Measurements from ENCODE around the gene ROR1.
A peak's percentile ranks its signal among the peaks of the same experiment; 100 is the strongest.

ROR1 gene

DNA sequence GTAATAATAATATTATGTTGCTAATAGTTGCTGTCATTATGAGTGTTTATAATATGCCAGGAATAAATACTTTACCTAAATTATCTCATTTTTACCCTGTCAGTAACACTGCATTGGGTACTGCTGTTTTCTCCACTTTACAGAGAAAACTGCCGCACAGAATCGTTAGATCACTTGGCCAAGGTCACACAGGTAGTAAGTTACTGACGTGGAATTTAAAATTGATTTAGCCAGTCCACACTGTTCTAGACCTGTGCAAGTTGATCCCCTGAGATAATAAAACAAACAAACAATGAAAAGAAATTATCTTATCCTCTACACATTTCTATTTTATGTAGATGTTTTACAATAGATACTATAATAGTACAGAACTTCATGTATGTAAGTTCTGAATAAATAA is 174.1 kb downstream of the ROR1 start:
- whole genome bisulfite sequencing, result 100% methylated on average over 2 of the region's 3 CpGs
- Histone ChIP-seq H4K8ac (ENCODE audit: low read length) (no peak overlapping the region), H3K9ac (ENCODE audit: low read length) (no peak overlapping the region), H3K27ac (ENCODE audit: low read length, poor library complexity, severe bottlenecking) (no peak overlapping the region), H3K4ac (ENCODE audit: low read depth in 1 of 2, low read length in 2 of 2) (no peak overlapping the region), H3K27me3 (ENCODE audit: control insufficient read depth in 1 of 2, insufficient read depth in 1 of 2, low read length in 2 of 2) (no peaks in the 10 kb centered on the region), H2BK12ac (ENCODE audit: low read length in 2 of 2) (no peak overlapping the region), H2BK5ac (ENCODE audit: low read depth, low read length, poor library complexity, severe bottlenecking) (no peak overlapping the region), H3K23ac (ENCODE audit: low read length in 2 of 2) (no peak overlapping the region), H3K4me3 (ENCODE audit: insufficient read depth in 1 of 2, low read depth in 1 of 2, low read length in 2 of 2) (no peak overlapping the region), H3K36me3 (ENCODE audit: control insufficient read depth in 1 of 2, insufficient read depth in 2 of 2, low read depth in 1 of 2, low read length in 2 of 2) (peaks cover 0 to 2% of the 10 kb centered on the region in 2 experiments), H2BK120ac (ENCODE audit: low read depth, low read length) (no peak overlapping the region), H3K14ac (ENCODE audit: low read length in 2 of 2) (no peak overlapping the region), H2AFZ (ENCODE audit: low read depth, low read length) (no peak overlapping the region), H3K79me1 (replicated peaks; ENCODE audit: low read length, poor library complexity, severe bottlenecking) (peaks cover 7% of the 10 kb centered on the region), H3K9me3 (ENCODE audit: control insufficient read depth, low read length) (no peaks in the 10 kb centered on the region), H3K4me1 (ENCODE audit: control insufficient read depth, insufficient read depth, low read depth, low read length) (peaks cover 4% of the 10 kb centered on the region), H2BK15ac (ENCODE audit: low read depth, poor library complexity, severe bottlenecking) (no peak overlapping the region), H2AK5ac (ENCODE audit: low read length, severe bottlenecking) (no peak overlapping the region), H3K4me2 (ENCODE audit: low read length, poor library complexity, severe bottlenecking) (no peak overlapping the region), H3K18ac (ENCODE audit: low read depth in 1 of 2, low read length in 2 of 2) (no peak overlapping the region), H4K91ac (ENCODE audit: low read length) (no peak overlapping the region)
- no peak for DNase-seq

- H3K4ac ChIP-seq (ENCODE audit: low read depth in 1 of 2, low read length in 2 of 2), result no peak overlapping the region
- WGBS, result 77% methylated on average over 3 of the region's 3 CpGs
- peak; percentile 50 for DNase-seq
- H4K91ac ChIP-seq (ENCODE audit: low read length), result no peak overlapping the region
- peaks cover 18% of the 10 kb centered on the region for H3K9me3 ChIP-seq (ENCODE audit: control insufficient read depth, low read length)
- H2BK120ac ChIP-seq (ENCODE audit: low read depth, low read length), result no peak overlapping the region
- H3K4me3 ChIP-seq (ENCODE audit: insufficient read depth in 1 of 2, low read depth in 1 of 2, low read length in 2 of 2), result peak overlapping the region in 1 of 2 experiments; percentile 25
- no peak overlapping the region for H3K4me2 ChIP-seq (ENCODE audit: low read length, poor library complexity, severe bottlenecking)
- H2BK12ac ChIP-seq (ENCODE audit: low read length in 2 of 2), result no peak overlapping the region
- no peak overlapping the region for H2AFZ ChIP-seq (ENCODE audit: low read depth, low read length)
- no peaks in the 10 kb centered on the region for H3K27me3 ChIP-seq (ENCODE audit: control insufficient read depth in 1 of 2, insufficient read depth in 1 of 2, low read length in 2 of 2)
- no peak overlapping the region for H3K27ac ChIP-seq (ENCODE audit: low read length, poor library complexity, severe bottlenecking)
- no peak overlapping the region for H3K14ac ChIP-seq (ENCODE audit: low read length in 2 of 2)
- H2BK15ac ChIP-seq (ENCODE audit: low read depth, poor library complexity, severe bottlenecking), result no peak overlapping the region
- peaks cover 4% of the 10 kb centered on the region for H3K4me1 ChIP-seq (ENCODE audit: control insufficient read depth, insufficient read depth, low read depth, low read length)
- H2BK5ac ChIP-seq (ENCODE audit: low read depth, low read length, poor library complexity, severe bottlenecking), result no peak overlapping the region
- no peak overlapping the region for H3K18ac ChIP-seq (ENCODE audit: low read depth in 1 of 2, low read length in 2 of 2)
- peaks cover 11% of the 10 kb centered on the region for H3K79me1 ChIP-seq (replicated peaks; ENCODE audit: low read length, poor library complexity, severe bottlenecking)
- no peak overlapping the region for H3K23ac ChIP-seq (ENCODE audit: low read length in 2 of 2)
- H4K8ac ChIP-seq (ENCODE audit: low read length), result no peak overlapping the region
- peak overlapping the region; percentile 58 for H3K9ac ChIP-seq (ENCODE audit: low read length)
- no peaks in the 10 kb centered on the region for H3K36me3 ChIP-seq (ENCODE audit: control insufficient read depth in 1 of 2, insufficient read depth in 2 of 2, low read depth in 1 of 2, low read length in 2 of 2)
- no peak overlapping the region for H2AK5ac ChIP-seq (ENCODE audit: low read length, severe bottlenecking)
Measured at GRCh38 chr1:63950023-63950422, 176.2 kb downstream of the ROR1 start.

DNA sequence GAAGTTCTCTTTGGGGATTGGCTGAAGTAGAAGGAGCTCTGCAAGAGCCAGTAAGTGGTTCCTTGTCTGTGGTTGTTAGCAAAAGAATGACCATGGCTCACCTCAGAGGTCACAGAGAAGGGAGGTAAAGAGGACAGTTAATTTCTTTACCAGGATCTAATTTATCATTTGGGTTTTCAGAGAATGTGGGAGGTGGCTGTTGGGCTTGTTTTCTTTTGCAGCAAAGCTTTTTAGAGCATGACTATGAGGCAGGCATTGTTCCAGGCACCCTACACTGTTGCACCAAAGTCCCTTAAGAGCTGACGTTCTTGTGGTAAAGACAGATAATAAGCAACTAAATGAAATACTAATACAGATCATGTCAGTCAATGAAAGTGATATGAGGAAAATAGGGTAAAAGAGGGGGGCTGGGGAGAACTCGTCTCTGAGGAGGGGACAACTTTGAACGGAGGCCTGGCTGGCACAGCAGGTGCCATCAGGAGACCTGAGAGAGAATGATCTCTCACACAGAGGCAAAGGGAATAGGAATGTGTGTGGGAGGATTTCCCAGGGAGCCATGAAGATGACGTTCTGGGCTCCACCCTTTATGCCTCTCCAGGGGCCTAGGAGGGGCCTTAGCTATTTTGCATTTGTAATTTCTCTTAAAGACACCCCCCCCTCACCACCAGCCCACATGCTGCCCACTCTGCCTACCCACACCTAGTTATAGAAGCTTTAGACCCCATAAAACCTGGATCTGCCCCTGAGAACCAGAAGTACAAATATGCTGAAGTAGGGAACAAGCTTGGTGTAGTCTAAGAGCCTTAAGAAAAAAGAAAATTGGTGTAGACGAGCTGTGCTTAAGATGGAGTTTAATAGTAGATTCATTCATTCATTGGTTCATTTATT is 177.5 kb downstream of the ROR1 start:
- H4K8ac ChIP-seq (ENCODE audit: low read length), result no peak overlapping the region
- H2BK12ac ChIP-seq (ENCODE audit: low read length in 2 of 2), result no peak overlapping the region
- H3K9me3 ChIP-seq (ENCODE audit: control insufficient read depth, low read length), result peaks cover 18% of the 10 kb centered on the region
- peaks cover 9% of the 10 kb centered on the region for H3K79me1 ChIP-seq (replicated peaks; ENCODE audit: low read length, poor library complexity, severe bottlenecking)
- DNase-seq, result no peak
- no peak overlapping the region for H3K4me2 ChIP-seq (ENCODE audit: low read length, poor library complexity, severe bottlenecking)
- H2AFZ ChIP-seq (ENCODE audit: low read depth, low read length), result no peak overlapping the region
- H2BK120ac ChIP-seq (ENCODE audit: low read depth, low read length), result no peak overlapping the region
- H3K27ac ChIP-seq (ENCODE audit: low read length, poor library complexity, severe bottlenecking), result no peak overlapping the region
- no peak overlapping the region for H4K91ac ChIP-seq (ENCODE audit: low read length)
- no peak overlapping the region for H3K14ac ChIP-seq (ENCODE audit: low read length in 2 of 2)
- H3K4ac ChIP-seq (ENCODE audit: low read depth in 1 of 2, low read length in 2 of 2), result no peak overlapping the region
- no peak overlapping the region for H2BK15ac ChIP-seq (ENCODE audit: low read depth, poor library complexity, severe bottlenecking)
- H3K9ac ChIP-seq (ENCODE audit: low read length), result peak overlapping the region; percentile 58
- H3K4me3 ChIP-seq (ENCODE audit: insufficient read depth in 1 of 2, low read depth in 1 of 2, low read length in 2 of 2), result peak overlapping the region in 1 of 2 experiments; percentile 1
- no peaks in the 10 kb centered on the region for H3K27me3 ChIP-seq (ENCODE audit: control insufficient read depth in 1 of 2, insufficient read depth in 1 of 2, low read length in 2 of 2)
- H3K18ac ChIP-seq (ENCODE audit: low read depth in 1 of 2, low read length in 2 of 2), result no peak overlapping the region
- no peak overlapping the region for H3K23ac ChIP-seq (ENCODE audit: low read length in 2 of 2)
- H3K4me1 ChIP-seq (ENCODE audit: control insufficient read depth, insufficient read depth, low read depth, low read length), result peaks cover 6% of the 10 kb centered on the region
- no peak overlapping the region for H2AK5ac ChIP-seq (ENCODE audit: low read length, severe bottlenecking)
- H3K36me3 ChIP-seq (ENCODE audit: control insufficient read depth in 1 of 2, insufficient read depth in 2 of 2, low read depth in 1 of 2, low read length in 2 of 2), result no peaks in the 10 kb centered on the region
- no peak overlapping the region for H2BK5ac ChIP-seq (ENCODE audit: low read depth, low read length, poor library complexity, severe bottlenecking)
- 85% methylated on average over 3 of the region's 5 CpGs for WGBS

- H4K8ac ChIP-seq (ENCODE audit: low read length), result no peak overlapping the region
- peaks cover 0 to 4% of the 10 kb centered on the region in 2 experiments for H3K36me3 ChIP-seq (ENCODE audit: control insufficient read depth in 1 of 2, insufficient read depth in 2 of 2, low read depth in 1 of 2, low read length in 2 of 2)
- H3K18ac ChIP-seq (ENCODE audit: low read depth in 1 of 2, low read length in 2 of 2), result no peak overlapping the region
- H3K9ac ChIP-seq (ENCODE audit: low read length), result no peak overlapping the region
- H3K79me1 ChIP-seq (replicated peaks; ENCODE audit: low read length, poor library complexity, severe bottlenecking), result peaks cover 10% of the 10 kb centered on the region
- H3K4me2 ChIP-seq (ENCODE audit: low read length, poor library complexity, severe bottlenecking), result no peak overlapping the region
- H2AK5ac ChIP-seq (ENCODE audit: low read length, severe bottlenecking), result no peak overlapping the region
- WGBS, result 86% methylated on average over 1 of the region's 1 CpG
- H3K27ac ChIP-seq (ENCODE audit: low read length, poor library complexity, severe bottlenecking), result no peak overlapping the region
- no peak overlapping the region for H2AFZ ChIP-seq (ENCODE audit: low read depth, low read length)
- H3K23ac ChIP-seq (ENCODE audit: low read length in 2 of 2), result no peak overlapping the region
- no peak overlapping the region for H2BK120ac ChIP-seq (ENCODE audit: low read depth, low read length)
- no peaks in the 10 kb centered on the region for H3K27me3 ChIP-seq (ENCODE audit: control insufficient read depth in 1 of 2, insufficient read depth in 1 of 2, low read length in 2 of 2)
- H4K91ac ChIP-seq (ENCODE audit: low read length), result no peak overlapping the region
- H3K4me3 ChIP-seq (ENCODE audit: insufficient read depth in 1 of 2, low read depth in 1 of 2, low read length in 2 of 2), result no peak overlapping the region
- DNase-seq, result no peak
- H3K4ac ChIP-seq (ENCODE audit: low read depth in 1 of 2, low read length in 2 of 2), result no peak overlapping the region
- H3K14ac ChIP-seq (ENCODE audit: low read length in 2 of 2), result no peak overlapping the region
- peaks cover 3% of the 10 kb centered on the region for H3K4me1 ChIP-seq (ENCODE audit: control insufficient read depth, insufficient read depth, low read depth, low read length)
- no peak overlapping the region for H2BK5ac ChIP-seq (ENCODE audit: low read depth, low read length, poor library complexity, severe bottlenecking)
- no peak overlapping the region for H2BK15ac ChIP-seq (ENCODE audit: low read depth, poor library complexity, severe bottlenecking)
- H3K9me3 ChIP-seq (ENCODE audit: control insufficient read depth, low read length), result peaks cover 26% of the 10 kb centered on the region
- H2BK12ac ChIP-seq (ENCODE audit: low read length in 2 of 2), result no peak overlapping the region
Measured at GRCh38 chr1:63954187-63954586, 180.4 kb downstream of the ROR1 start.
